SK-N-SH treated with all-trans-retinoic acid at 6 μM for 48 hours (cell line): Measurements from ENCODE around the gene PIGX.

Experiments
- ATAC-seq: fragments of 200-7000 bp; cut with Tn5 transposase; 3 replicates; pipeline ENCODE4 v1.9.1; 2020; ENCODE audit warnings: mild to moderate bottlenecking, moderate library complexity
- ARNTL ChIP-seq: fragments of 450-650 bp; formaldehyde crosslinking; IDR thresholded peaks from 2 replicates; pipeline ENCODE4 v1.5.0; 2020; ENCODE audit warnings: low read depth, mild to moderate bottlenecking, moderate library complexity, borderline replicate concordance
- BACH2 ChIP-seq: fragments of 250-450 bp; sonication (Bioruptor Pico); IDR thresholded peaks from 2 replicates; pipeline ENCODE4 v1.9.0; 2021; ENCODE audit warnings: mild to moderate bottlenecking, borderline replicate concordance
- CSDC2 ChIP-seq: fragments of 250-450 bp; sonication (Bioruptor Pico); IDR thresholded peaks from 2 replicates; pipeline ENCODE4 v1.5.0; 2020; ENCODE audit warnings: mild to moderate bottlenecking, moderate library complexity
- ESRRG ChIP-seq: fragments of 250-450 bp; sonication (Bioruptor Pico); IDR thresholded peaks from 2 replicates; pipeline ENCODE4 v1.6.1; 2021; ENCODE audit warnings: mild to moderate bottlenecking
- ISL1 ChIP-seq: fragments of 250-450 bp; sonication (Bioruptor Pico); IDR thresholded peaks from 2 replicates; pipeline ENCODE4 v2.1.2; 2022; ENCODE audit warnings: mild to moderate bottlenecking, moderate library complexity
- OSR1 ChIP-seq: fragments of 250-450 bp; sonication (Bioruptor Pico); IDR thresholded peaks from 2 replicates; pipeline ENCODE4 v1.8.0; 2022; ENCODE audit warnings: moderate library complexity, mild to moderate bottlenecking, inconsistent platforms
- PPARA ChIP-seq: fragments of 250-450 bp; sonication (Bioruptor Pico); IDR thresholded peaks from 2 replicates; pipeline ENCODE4 v1.5.0; 2020; ENCODE audit warnings: mild to moderate bottlenecking, borderline replicate concordance
- RARB ChIP-seq: fragments of 250-450 bp; sonication (Bioruptor Pico); IDR thresholded peaks from 2 replicates; pipeline ENCODE4 v1.8.0; 2021; ENCODE audit warnings: mild to moderate bottlenecking, moderate library complexity
- SNAI2 ChIP-seq: fragments of 250-450 bp; sonication (Bioruptor Pico); IDR thresholded peaks from 2 replicates; pipeline ENCODE4 v1.5.0; 2020; ENCODE audit warnings: mild to moderate bottlenecking, moderate library complexity
- TCF4 ChIP-seq: fragments of 250-450 bp; sonication (Bioruptor Pico); IDR thresholded peaks from 2 replicates; pipeline ENCODE4 v1.8.0; 2021; ENCODE audit warnings: mild to moderate bottlenecking, moderate library complexity, borderline replicate concordance
- TOX ChIP-seq: fragments of 250-450 bp; sonication (Bioruptor Pico); IDR thresholded peaks from 2 replicates; pipeline ENCODE4 v1.8.0; 2021; ENCODE audit warnings: mild to moderate bottlenecking, moderate library complexity, borderline replicate concordance
- TSHZ2 ChIP-seq: fragments of 250-450 bp; sonication (Bioruptor Pico); IDR thresholded peaks from 2 replicates; pipeline ENCODE4 v1.5.0; 2020; ENCODE audit warnings: mild to moderate bottlenecking, moderate library complexity
- ZC3H10 ChIP-seq: fragments of 250-450 bp; sonication (Bioruptor Pico); IDR thresholded peaks from 2 replicates; pipeline ENCODE4 v1.5.1; 2021; ENCODE audit warnings: mild to moderate bottlenecking, moderate library complexity
- ZFP3 ChIP-seq: fragments of 250-450 bp; sonication (Bioruptor Pico); IDR thresholded peaks from 2 replicates; pipeline ENCODE4 v1.5.0; 2020; ENCODE audit warnings: mild to moderate bottlenecking, moderate library complexity
- ZFP30 ChIP-seq: fragments of 450-650 bp; formaldehyde crosslinking; IDR thresholded peaks from 2 replicates; pipeline ENCODE4 v1.5.0; 2022; ENCODE audit warnings: mild to moderate bottlenecking, moderate library complexity
- ZNF565 ChIP-seq: fragments of 450-650 bp; formaldehyde crosslinking; conservative IDR thresholded peaks from 2 replicates; pipeline ENCODE4 v1.5.0; 2020; ENCODE audit warnings: low read depth, mild to moderate bottlenecking, moderate library complexity
- ZNF70 ChIP-seq: fragments of 450-650 bp; formaldehyde crosslinking; IDR thresholded peaks from 2 replicates; pipeline ENCODE4 v1.5.0; 2020; ENCODE audit warnings: mild to moderate bottlenecking, moderate library complexity
- TF ChIP-seq, protein P1 (sequence below): fragments of 250-450 bp; sonication (Bioruptor Pico); IDR thresholded peaks from 2 replicates; pipeline ENCODE4 v1.5.1; 2021; ENCODE audit warnings: mild to moderate bottlenecking, moderate library complexity
- TF ChIP-seq, protein P2 (sequence below): fragments of 250-450 bp; sonication (Bioruptor Pico); IDR thresholded peaks from 2 replicates; pipeline ENCODE4 v1.8.0; 2020; ENCODE audit warnings: mild to moderate bottlenecking, moderate library complexity, borderline replicate concordance
- TF ChIP-seq, protein P3 (sequence below): fragments of 250-450 bp; sonication (Bioruptor Pico); IDR thresholded peaks from 2 replicates; pipeline ENCODE4 v1.8.0; 2021; ENCODE audit warnings: low read depth, mild to moderate bottlenecking, moderate library complexity, borderline replicate concordance

Gene PIGX

DNA sequence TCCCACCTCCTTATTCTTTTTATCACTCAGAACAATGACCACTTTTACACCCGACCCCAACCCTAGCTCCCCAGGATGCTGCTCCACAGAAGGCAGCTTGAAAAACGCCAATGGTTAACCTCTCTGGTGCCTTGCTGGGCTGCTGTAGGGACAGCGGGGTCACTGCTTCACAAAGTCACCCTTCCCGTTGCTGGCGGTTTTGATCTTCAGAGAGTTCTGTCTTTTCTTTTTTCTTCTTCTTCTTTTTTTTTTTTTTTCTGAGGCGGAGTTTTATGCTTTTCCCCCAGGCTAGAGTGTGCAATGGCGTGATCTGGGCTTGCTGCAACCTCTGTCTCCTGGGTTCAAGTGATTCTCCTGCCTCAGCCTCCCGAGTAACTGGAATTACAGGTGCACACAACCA lies 20.8 kb upstream of the PIGX start:
- TF ChIP-seq TCF4 (CRISPR knock-in tag) (no peak), SNAI2 (CRISPR knock-in tag) (no peak), PPARA (CRISPR knock-in tag) (no peak), ESRRG (no peak), RARB (CRISPR knock-in tag) (no peak), ZNF70 (CRISPR knock-in tag) (no peak), ZNF565 (CRISPR knock-in tag) (no peak), ZC3H10 (CRISPR knock-in tag) (no peak), ZFP3 (CRISPR knock-in tag) (no peak), BACH2 (CRISPR knock-in tag) (no peak), TSHZ2 (CRISPR knock-in tag) (no peak), ISL1 (CRISPR knock-in tag) (no peak), ARNTL (no peak)
- TF ChIP-seq, protein P1, sequence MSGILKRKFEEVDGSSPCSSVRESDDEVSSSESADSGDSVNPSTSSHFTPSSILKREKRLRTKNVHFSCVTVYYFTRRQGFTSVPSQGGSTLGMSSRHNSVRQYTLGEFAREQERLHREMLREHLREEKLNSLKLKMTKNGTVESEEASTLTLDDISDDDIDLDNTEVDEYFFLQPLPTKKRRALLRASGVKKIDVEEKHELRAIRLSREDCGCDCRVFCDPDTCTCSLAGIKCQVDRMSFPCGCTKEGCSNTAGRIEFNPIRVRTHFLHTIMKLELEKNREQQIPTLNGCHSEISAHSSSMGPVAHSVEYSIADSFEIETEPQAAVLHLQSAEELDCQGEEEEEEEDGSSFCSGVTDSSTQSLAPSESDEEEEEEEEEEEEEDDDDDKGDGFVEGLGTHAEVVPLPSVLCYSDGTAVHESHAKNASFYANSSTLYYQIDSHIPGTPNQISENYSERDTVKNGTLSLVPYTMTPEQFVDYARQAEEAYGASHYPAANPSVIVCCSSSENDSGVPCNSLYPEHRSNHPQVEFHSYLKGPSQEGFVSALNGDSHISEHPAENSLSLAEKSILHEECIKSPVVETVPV, result no peak
- TF ChIP-seq, protein P2, sequence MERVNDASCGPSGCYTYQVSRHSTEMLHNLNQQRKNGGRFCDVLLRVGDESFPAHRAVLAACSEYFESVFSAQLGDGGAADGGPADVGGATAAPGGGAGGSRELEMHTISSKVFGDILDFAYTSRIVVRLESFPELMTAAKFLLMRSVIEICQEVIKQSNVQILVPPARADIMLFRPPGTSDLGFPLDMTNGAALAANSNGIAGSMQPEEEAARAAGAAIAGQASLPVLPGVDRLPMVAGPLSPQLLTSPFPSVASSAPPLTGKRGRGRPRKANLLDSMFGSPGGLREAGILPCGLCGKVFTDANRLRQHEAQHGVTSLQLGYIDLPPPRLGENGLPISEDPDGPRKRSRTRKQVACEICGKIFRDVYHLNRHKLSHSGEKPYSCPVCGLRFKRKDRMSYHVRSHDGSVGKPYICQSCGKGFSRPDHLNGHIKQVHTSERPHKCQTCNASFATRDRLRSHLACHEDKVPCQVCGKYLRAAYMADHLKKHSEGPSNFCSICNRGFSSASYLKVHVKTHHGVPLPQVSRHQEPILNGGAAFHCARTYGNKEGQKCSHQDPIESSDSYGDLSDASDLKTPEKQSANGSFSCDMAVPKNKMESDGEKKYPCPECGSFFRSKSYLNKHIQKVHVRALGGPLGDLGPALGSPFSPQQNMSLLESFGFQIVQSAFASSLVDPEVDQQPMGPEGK (CRISPR knock-in tag), result no peak
- TF ChIP-seq, protein P3, sequence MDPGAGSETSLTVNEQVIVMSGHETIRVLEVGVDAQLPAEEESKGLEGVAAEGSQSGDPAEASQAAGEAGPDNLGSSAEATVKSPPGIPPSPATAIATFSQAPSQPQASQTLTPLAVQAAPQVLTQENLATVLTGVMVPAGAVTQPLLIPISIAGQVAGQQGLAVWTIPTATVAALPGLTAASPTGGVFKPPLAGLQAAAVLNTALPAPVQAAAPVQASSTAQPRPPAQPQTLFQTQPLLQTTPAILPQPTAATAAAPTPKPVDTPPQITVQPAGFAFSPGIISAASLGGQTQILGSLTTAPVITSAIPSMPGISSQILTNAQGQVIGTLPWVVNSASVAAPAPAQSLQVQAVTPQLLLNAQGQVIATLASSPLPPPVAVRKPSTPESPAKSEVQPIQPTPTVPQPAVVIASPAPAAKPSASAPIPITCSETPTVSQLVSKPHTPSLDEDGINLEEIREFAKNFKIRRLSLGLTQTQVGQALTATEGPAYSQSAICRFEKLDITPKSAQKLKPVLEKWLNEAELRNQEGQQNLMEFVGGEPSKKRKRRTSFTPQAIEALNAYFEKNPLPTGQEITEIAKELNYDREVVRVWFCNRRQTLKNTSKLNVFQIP (CRISPR knock-in tag), result no peak
- ATAC-seq, result no peak

- ATAC-seq, result peak; percentile 60
- TF ChIP-seq OSR1 (CRISPR knock-in tag), result no peak
- no peak for TF ChIP-seq CSDC2 (CRISPR knock-in tag)
- TF ChIP-seq ZFP30 (CRISPR knock-in tag), result no peak
- no peak for TF ChIP-seq SNAI2 (CRISPR knock-in tag)
- TF ChIP-seq ZNF565 (CRISPR knock-in tag), result no peak
- no peak for TF ChIP-seq ZFP3 (CRISPR knock-in tag)
Observed at GRCh38 chr3:196694202-196694638, 18.0 kb upstream of the PIGX start.

GRCh38 chr3:196694941-196695848 lies 17.0 kb upstream of the PIGX start:
- no peak for ATAC-seq
- no peak for TF ChIP-seq ARNTL
- no peak for TF ChIP-seq BACH2 (CRISPR knock-in tag)
- TF ChIP-seq ESRRG, result no peak
- TF ChIP-seq TOX, result no peak
- no peak for TF ChIP-seq ZNF70 (CRISPR knock-in tag)
- TF ChIP-seq TCF4 (CRISPR knock-in tag), result no peak
- TF ChIP-seq, protein P1, result no peak
- TF ChIP-seq, protein P3 (CRISPR knock-in tag), result no peak
- TF ChIP-seq ZNF565 (CRISPR knock-in tag), result no peak
- TF ChIP-seq CSDC2 (CRISPR knock-in tag), result no peak
- TF ChIP-seq TSHZ2 (CRISPR knock-in tag), result no peak
- no peak for TF ChIP-seq PPARA (CRISPR knock-in tag)
- TF ChIP-seq OSR1 (CRISPR knock-in tag), result no peak
